T-helper 2 cell treated with Interferon-gamma antibody and Interleukin-4, amounts not matched to agents 100 ng/mL and 5 ng/mL, for 36 hours (primary cell): ENCODE data around the gene LIN9. TPM values are rescaled to one million over a fixed set of nuclear protein-coding genes. Genes with fewer than 3 reads are reported as not detected.

Source experiments
- intact Hi-C: fragments of 100-400 bp; cut with micrococcal nuclease; formaldehyde crosslinking; loops from one replicate; pipeline ENCODE4 v1.15.1; 2023
- total RNA-seq: library from RNA; stranded (reverse); gene quantifications from 2 replicates; pipeline ENCODE4 v1.2.3, GENCODE V29; 2022

The LIN9 gene
- total RNA-seq, 1 donor from 2014 or later = 11.1 TPM

DNA sequence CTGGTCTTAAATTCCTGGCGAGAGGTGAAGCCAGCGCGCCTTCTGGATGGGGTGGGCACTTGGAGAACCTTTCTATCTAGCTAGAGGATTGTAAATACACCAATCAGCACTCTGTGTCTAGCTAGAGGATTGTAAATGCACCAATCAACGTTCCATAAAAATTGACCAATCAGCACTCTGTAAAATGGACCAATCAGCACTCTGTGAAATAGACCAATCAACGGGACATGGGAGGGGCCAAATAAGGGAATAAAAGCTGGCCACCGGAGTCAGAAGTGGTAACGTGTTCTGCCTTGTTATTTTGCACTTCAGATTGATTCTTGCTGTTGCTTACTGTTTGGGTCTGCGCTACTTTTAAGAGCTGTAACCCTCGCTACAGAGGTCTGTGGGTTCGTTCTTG is 12.0 kb upstream of the LIN9 start:
- intact Hi-C loops = no loop called here

DNA sequence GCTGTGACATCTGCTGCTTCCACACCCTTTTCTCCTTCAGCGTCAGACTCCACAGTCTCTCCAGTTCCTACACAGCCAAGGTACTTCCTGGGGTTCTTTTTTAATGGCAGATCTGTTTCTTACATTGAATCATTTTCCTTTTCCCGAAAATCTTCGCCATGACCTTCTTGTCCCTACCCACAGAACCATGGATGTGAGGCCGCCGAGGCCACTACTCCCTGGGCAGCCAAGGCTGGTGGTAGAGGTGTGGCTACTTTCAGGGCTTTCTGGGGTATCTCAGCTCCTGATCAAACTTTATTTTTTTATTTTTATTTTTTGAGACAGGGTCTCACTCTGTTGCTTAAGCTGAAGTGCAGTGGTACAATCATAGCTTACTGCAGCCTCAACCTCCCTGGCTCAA is 9.5 kb upstream of the LIN9 start:
- intact Hi-C loops = no loop called here

DNA sequence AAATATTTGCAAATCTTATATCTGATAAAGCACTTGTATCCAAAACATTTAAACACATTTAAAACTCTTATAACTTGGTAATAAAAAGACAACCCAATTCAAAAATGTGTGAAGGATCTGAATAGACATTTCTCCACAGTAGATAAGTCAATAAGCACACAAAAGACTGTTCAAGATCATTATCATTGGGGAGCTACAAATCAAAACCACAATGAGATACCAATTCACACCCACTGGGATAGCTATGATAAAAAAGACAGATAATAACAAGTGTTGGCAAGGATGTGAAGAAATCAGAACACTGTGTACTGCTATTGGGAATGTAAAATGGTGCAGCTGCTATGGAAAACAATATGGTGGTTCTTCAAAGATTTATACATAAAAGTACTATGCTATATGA is 5.1 kb upstream of the LIN9 start:
- intact Hi-C loops = loop anchor here (5.0 kb wide), 1 partner anchor 623 kb away; no protein-coding TSS in a partner anchor

- intact Hi-C loops = loop anchor here (5.0 kb wide), 1 partner anchor 625 kb away; no protein-coding TSS in a partner anchor
These were observed 3.1 kb upstream of the LIN9 start for GRCh38 chr1:226312065-226312464.

- intact Hi-C loops = loop anchor here (5.0 kb wide), 1 partner anchor 626 kb away; no protein-coding TSS in a partner anchor
These were observed 2.4 kb upstream of the LIN9 start for GRCh38 chr1:226311376-226311775.

GRCh38 chr1:226310637-226311195 is 1.8 kb upstream of the LIN9 start:
- intact Hi-C loops = loop anchor here (5.0 kb wide), 1 partner anchor 627 kb away; no protein-coding TSS in a partner anchor

GRCh38 chr1:226310245-226310540 is 1.2 kb upstream of the LIN9 start:
- intact Hi-C loops = loop anchor here (5.0 kb wide), 1 partner anchor 627 kb away; no protein-coding TSS in a partner anchor

DNA sequence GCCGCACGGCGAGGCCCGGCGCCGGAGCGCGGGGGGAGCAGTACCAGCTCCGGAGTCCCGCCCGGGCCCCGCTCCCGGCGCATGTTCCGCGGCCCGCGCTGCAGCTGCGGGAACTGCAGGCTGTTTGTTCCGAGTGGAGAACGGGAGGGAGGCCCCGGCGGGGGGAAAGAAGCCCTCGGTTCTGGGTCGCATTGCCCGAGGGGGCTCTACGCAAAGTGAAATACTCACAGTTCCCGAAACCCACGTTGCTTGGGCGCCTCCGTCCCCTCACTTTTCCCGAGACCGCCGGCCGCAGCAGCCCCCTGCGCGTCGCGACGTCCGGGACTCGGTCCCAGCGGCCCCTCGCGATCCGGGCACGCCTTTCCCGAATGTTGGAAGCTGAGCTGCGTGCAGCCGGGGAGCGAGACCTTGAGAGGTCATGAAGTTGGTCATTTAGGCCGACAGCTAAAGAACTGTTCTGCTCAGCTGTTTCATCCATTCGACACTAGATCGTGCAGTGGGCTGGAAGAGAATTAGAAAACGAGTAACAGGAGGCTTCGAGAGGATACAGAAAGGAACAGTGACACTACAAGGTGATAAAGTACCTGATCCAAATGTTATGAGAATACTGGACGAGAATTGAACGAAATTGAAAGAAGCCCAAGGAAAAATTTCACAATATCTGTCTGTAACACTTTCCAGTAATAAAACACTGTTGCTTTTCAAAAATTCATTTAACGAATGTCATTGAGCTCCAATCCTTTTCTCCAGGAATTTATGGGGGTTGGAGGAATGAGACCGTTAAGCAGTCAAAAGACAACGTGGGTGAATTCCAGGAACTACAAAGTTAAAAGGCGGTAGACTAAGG is 657 bp upstream of the LIN9 start:
- intact Hi-C loops = loop anchor here (1.0 to 5.0 kb wide), 5 partner anchors 24 to 628 kb away; partner anchors contain the start of gene ACBD3

GRCh38 chr1:226308166-226308722 is 720 bp downstream of the LIN9 start:
- intact Hi-C loops = loop anchor here (2.0 to 5.0 kb wide), 3 partner anchors 99 to 186 kb away; partner anchors contain the start of gene ACBD3

DNA sequence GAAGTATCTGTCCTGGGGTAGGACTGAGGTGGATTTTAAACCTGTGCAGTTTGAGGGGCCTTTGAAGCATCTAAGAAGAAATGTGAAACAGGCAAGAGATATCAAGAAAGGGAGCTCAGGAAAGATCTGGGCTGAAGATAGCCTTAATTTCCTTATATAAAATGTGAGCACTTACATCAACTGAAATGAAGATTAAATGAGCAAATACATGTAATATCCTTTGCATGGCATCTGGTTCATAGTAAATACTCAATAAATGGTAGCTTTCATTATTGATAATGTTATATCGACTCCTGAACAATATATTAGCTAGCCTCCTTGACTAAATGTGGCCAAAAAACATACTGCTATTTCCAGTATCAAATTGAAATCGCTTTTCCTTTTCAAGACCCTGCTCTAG is 2.5 kb downstream of the LIN9 start:
- intact Hi-C loops = loop anchor here (5.0 kb wide), 1 partner anchor 184 kb away; no protein-coding TSS in a partner anchor

DNA sequence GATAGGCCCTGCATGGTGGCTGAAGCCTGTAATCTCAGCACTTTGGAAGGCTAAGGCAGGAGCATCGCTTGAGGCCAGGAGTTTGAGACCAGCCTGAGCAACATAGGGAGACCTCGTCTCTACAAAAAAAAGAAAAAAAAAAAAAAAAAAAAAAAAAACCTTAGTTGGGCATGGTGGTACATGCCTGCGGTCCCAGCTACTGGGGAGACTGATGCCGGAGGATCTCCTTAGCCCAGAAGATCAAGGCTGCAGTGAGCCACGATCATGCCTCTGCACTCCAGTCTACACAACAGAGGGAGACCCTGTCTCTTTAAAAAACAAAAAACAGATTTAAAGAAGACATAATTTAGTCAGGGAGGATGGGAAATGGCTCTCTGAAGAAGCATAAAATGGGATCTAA is 3.8 kb downstream of the LIN9 start:
- intact Hi-C loops = loop anchor here (5.0 kb wide), 1 partner anchor 183 kb away; no protein-coding TSS in a partner anchor

- intact Hi-C loops = no loop called here
These were observed 4.5 kb downstream of the LIN9 start for GRCh38 chr1:226304291-226304955.

- intact Hi-C loops = no loop called here
These were observed 6.2 kb downstream of the LIN9 start for GRCh38 chr1:226302731-226303130.

DNA sequence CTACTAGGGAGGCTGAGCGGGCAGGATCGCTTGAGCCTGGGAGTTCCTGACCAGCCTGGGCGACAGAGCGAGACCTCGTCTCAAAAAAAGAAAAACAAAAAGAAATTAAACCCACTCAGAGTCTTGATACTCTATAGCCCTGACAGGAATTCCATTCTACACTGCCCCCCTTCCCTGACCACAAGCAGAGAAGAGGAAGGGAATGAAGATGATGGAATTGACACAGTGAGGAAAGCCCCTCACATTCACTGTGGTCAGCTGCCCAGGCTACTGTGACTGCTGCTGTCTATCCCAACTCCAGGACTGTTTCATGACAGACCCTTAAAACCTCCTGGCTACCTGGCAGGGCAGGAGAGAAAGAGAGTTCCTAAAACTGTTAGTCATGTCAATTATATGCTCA is 12.1 kb downstream of the LIN9 start:
- intact Hi-C loops = no loop called here

GRCh38 chr1:226293553-226293920 is 15.4 kb downstream of the LIN9 start:
- intact Hi-C loops = no loop called here

DNA sequence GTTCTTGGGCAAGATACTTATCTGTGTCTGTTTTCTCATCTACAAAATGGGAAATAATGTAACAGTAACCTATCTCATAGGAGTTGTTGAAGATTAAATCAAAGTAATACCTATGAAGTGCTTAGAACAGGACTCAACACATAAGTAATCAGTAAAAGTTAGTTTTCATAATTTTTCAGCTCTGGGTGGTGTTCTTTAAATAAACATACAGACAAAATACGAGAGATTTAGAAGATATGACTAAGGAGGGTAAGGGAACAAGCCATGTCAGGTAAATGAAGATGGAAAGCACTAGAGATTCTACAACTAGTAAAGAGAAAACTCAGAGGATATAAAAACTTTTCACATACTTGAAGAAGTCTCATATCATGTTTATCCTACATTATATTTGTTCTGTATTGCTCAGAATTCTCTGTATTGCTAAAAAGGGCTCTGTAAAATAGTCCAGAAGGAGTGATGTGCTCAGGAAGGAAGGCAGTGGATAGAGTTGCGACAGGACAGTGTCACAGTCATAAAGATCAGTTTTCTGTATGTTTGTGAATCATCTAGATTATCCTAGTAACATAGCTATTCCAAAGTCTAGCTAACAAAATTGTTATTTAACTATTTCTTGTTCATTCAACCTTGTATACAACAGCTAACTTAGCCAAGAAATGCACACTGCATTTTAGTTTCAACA is 16.0 kb downstream of the LIN9 start:
- intact Hi-C loops = no loop called here

GRCh38 chr1:226287587-226287986 is 21.4 kb downstream of the LIN9 start:
- intact Hi-C loops = no loop called here

DNA sequence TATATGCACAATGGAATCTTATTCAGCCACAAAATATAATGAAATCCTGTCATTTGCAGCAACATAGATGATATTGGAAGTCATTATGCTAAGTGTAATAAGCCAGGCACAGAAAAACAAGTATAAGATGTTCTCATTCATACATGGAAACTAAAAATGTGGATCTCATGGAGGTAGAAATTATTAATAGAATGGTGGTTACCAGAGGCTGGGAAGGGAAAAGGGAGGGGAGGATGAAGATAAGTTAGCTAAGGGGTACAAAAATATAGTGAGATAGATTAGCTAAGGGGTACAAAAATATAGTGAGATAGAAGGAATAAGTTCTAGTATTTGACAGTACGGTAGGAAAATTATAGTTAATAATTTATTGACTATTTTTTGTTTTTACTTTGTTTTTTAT is 27.9 kb downstream of the LIN9 start:
- intact Hi-C loops = no loop called here

DNA sequence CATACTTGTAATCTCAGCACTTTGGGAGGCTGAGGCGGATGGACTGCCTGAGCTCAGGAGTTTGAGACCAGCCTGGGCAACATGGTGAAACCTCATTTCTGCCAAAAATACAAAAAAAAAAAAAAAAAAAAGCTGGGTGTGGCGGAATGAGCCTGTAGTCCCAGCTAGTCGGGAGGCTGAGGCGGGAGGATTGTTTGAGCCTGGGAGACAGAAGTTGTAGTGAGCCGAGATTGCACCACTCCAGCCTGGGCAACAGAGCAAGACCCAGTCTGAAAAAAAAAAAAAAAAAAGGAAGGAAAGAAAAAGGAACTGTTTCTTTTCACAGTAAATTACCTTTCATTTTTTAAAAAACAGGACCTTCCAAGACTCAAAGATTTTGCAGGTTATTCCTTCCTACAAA is 29.5 kb downstream of the LIN9 start:
- intact Hi-C loops = no loop called here

GRCh38 chr1:226277897-226278296 is 31.1 kb downstream of the LIN9 start:
- intact Hi-C loops = no loop called here

- intact Hi-C loops = no loop called here
These were observed 32.0 kb downstream of the LIN9 start for GRCh38 chr1:226276987-226277386.
